Neural cell (in vitro differentiated cells): ENCODE measurements around the gene PTTG1IP2.

Source experiments
- EP300 ChIP-seq: fragments of 450-650 bp; conservative IDR thresholded peaks from 2 replicates; pipeline ENCODE4 v1.6.1; 2014; ENCODE audit warnings: antibody characterized with exemption, mild to moderate bottlenecking, moderate library complexity; ENCODE audit not compliant: poor library complexity, severe bottlenecking
- EZH2 ChIP-seq: fragments of 200-600, 300-800 bp; shearing (Covaris generic), sonication (generic); IDR thresholded peaks from 2 replicates; pipeline ENCODE4 v1.6.1; 2014; ENCODE audit warnings: antibody characterized with exemption, low read length, borderline replicate concordance, mild to moderate bottlenecking; ENCODE audit not compliant: insufficient read depth, poor library complexity, severe bottlenecking
- MXI1 ChIP-seq: fragments of 450-650 bp; conservative IDR thresholded peaks from 2 replicates; pipeline ENCODE4 v1.6.1; 2014; ENCODE audit warnings: antibody characterized with exemption, mild to moderate bottlenecking; ENCODE audit not compliant: poor library complexity, severe bottlenecking
- POLR2AphosphoS5 ChIP-seq: IDR thresholded peaks from 2 replicates; pipeline ENCODE4 v1.6.1; 2012
- RAD21 ChIP-seq: fragments of 450-650 bp; conservative IDR thresholded peaks from 2 replicates; pipeline ENCODE4 v1.6.1; 2014; ENCODE audit warnings: antibody characterized with exemption, mild to moderate bottlenecking, moderate library complexity
- SMC3 ChIP-seq: fragments of 450-650 bp; conservative IDR thresholded peaks from 2 replicates; pipeline ENCODE4 v1.6.1; 2014; ENCODE audit warnings: antibody characterized with exemption, mild to moderate bottlenecking, moderate library complexity; ENCODE audit not compliant: poor library complexity
- TAF1 ChIP-seq: IDR thresholded peaks from 2 replicates; pipeline ENCODE4 v1.6.1; 2012; ENCODE audit warnings: low read depth
- TF ChIP-seq, protein P1 (sequence below): fragments of 450-650 bp; IDR thresholded peaks from 2 replicates; pipeline ENCODE4 v1.5.1; 2014; ENCODE audit warnings: antibody characterized with exemption, mild to moderate bottlenecking, moderate library complexity; ENCODE audit not compliant: poor library complexity, severe bottlenecking
- TF ChIP-seq, protein P2 (sequence below): IDR thresholded peaks from 2 replicates; pipeline ENCODE4 v1.6.1; 2012; ENCODE audit warnings: borderline replicate concordance

DNA sequence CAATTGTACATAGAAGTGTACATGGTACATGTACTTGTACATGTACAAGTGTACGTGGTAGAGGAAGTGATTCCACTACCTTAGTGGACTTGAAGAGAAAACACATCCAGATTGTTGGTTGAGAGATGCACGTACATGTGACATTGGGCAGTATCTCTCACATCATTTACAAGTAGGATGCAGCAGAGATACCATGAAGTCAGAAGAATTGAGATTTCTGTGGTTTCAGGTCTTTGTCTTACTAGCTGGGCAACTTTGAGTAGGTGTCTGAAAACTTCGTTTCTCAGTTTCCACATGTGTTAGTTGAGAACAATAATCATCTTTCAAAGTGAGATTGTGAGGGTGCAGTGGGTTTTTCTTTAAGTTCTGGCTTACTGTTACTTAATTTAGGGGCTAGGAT is 44.7 kb upstream of the PTTG1IP2 start:
- TF ChIP-seq, protein P1, sequence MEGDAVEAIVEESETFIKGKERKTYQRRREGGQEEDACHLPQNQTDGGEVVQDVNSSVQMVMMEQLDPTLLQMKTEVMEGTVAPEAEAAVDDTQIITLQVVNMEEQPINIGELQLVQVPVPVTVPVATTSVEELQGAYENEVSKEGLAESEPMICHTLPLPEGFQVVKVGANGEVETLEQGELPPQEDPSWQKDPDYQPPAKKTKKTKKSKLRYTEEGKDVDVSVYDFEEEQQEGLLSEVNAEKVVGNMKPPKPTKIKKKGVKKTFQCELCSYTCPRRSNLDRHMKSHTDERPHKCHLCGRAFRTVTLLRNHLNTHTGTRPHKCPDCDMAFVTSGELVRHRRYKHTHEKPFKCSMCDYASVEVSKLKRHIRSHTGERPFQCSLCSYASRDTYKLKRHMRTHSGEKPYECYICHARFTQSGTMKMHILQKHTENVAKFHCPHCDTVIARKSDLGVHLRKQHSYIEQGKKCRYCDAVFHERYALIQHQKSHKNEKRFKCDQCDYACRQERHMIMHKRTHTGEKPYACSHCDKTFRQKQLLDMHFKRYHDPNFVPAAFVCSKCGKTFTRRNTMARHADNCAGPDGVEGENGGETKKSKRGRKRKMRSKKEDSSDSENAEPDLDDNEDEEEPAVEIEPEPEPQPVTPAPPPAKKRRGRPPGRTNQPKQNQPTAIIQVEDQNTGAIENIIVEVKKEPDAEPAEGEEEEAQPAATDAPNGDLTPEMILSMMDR = no peak
- TF ChIP-seq EP300 (no peak), EZH2 (no peak), RAD21 (no peak), POLR2AphosphoS5 (no peak), SMC3 (no peak), TAF1 (no peak), MXI1 (no peak)
- TF ChIP-seq, protein P2, sequence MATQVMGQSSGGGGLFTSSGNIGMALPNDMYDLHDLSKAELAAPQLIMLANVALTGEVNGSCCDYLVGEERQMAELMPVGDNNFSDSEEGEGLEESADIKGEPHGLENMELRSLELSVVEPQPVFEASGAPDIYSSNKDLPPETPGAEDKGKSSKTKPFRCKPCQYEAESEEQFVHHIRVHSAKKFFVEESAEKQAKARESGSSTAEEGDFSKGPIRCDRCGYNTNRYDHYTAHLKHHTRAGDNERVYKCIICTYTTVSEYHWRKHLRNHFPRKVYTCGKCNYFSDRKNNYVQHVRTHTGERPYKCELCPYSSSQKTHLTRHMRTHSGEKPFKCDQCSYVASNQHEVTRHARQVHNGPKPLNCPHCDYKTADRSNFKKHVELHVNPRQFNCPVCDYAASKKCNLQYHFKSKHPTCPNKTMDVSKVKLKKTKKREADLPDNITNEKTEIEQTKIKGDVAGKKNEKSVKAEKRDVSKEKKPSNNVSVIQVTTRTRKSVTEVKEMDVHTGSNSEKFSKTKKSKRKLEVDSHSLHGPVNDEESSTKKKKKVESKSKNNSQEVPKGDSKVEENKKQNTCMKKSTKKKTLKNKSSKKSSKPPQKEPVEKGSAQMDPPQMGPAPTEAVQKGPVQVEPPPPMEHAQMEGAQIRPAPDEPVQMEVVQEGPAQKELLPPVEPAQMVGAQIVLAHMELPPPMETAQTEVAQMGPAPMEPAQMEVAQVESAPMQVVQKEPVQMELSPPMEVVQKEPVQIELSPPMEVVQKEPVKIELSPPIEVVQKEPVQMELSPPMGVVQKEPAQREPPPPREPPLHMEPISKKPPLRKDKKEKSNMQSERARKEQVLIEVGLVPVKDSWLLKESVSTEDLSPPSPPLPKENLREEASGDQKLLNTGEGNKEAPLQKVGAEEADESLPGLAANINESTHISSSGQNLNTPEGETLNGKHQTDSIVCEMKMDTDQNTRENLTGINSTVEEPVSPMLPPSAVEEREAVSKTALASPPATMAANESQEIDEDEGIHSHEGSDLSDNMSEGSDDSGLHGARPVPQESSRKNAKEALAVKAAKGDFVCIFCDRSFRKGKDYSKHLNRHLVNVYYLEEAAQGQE = no peak
